ENCODE measurements around the gene PSD2. TPM values are rescaled to one million over a fixed set of nuclear protein-coding genes. Genes with fewer than 3 reads are reported as not detected.

Gene PSD2
- total RNA-seq, 1 experiment from 2014 or later: 0.79 TPM

GRCh38 chr5:139809331-139809810, 13.8 kb downstream of the PSD2 start:
- Histone ChIP-seq H3K9me2 (ENCODE audit: insufficient read depth) (no peaks in the 10 kb centered on the region), H4K20me1 (ENCODE audit: insufficient read depth) (no peaks in the 10 kb centered on the region), H3K27ac (ENCODE audit: low read depth, low read length) (no peak overlapping the region), H2AFZ (ENCODE audit: low read depth, low read length, poor library complexity, severe bottlenecking) (no peak overlapping the region), H3K4me3 (replicated peaks in 1 of 2; ENCODE audit: low read depth in 1 of 2, low read length in 2 of 2) (no peak overlapping the region), H3K79me2 (ENCODE audit: insufficient read depth, low read length) (no peaks in the 10 kb centered on the region), H3K36me3 (ENCODE audit: control insufficient read depth in 1 of 2, insufficient read depth in 2 of 2, low read length in 2 of 2) (no peaks in the 10 kb centered on the region), H3K4me1 (ENCODE audit: control insufficient read depth in 1 of 2, insufficient read depth in 2 of 2, low read length in 2 of 2) (no peaks in the 10 kb centered on the region), H3K4me2 (ENCODE audit: low read length) (no peak overlapping the region), H3K9me3 (ENCODE audit: control insufficient read depth in 1 of 2, insufficient read depth in 1 of 2, low read depth in 1 of 2, low read length in 2 of 2) (no peaks in the 10 kb centered on the region), H3K27me3 (ENCODE audit: insufficient read depth, low read length) (peaks cover 5% of the 10 kb centered on the region; the same call in 1 of the 2 replicates), H3K9ac (ENCODE audit: low read length) (no peak overlapping the region)
- ATAC-seq (no peak), DNase-seq (ENCODE audit: low read depth, low spot score) (no peak)
- ChIA-PET CTCF (no interaction called here), RAD21 (ENCODE audit: low non-redundant PET in 1 of 2, low total read pairs in 2 of 2, uncharacterized antibody in 2 of 2, unreplicated experiment in 2 of 2) (no interaction called here), POLR2A (no interaction called here)
- TF ChIP-seq POLR2AphosphoS5 (IDR thresholded peaks at IDR 0.05; ENCODE audit: low read depth, low read length) (no peak), MAX (IDR thresholded peaks at IDR 0.05) (no peak), CEBPB (IDR thresholded peaks at IDR 0.05; ENCODE audit: low read depth) (no peak), EZH2phosphoT487 (IDR thresholded peaks at IDR 0.05; ENCODE audit: borderline replicate concordance) (no peak), SRF (IDR thresholded peaks at IDR 0.05; ENCODE audit: low read depth) (no peak), ZFX (IDR thresholded peaks at IDR 0.05) (no peak), CTCF (IDR thresholded peaks at IDR 0.05 in 2 of 3, conservative IDR thresholded peaks at IDR 0.05 in 1 of 3; ENCODE audit: borderline replicate concordance in 1 of 3, insufficient read depth in 1 of 3, low read depth in 2 of 3, low read length in 2 of 3) (no peak), JUND (IDR thresholded peaks at IDR 0.05) (no peak), SIN3A (IDR thresholded peaks at IDR 0.05; ENCODE audit: low read depth) (no peak), TCF7L2 (IDR thresholded peaks at IDR 0.05; ENCODE audit: borderline replicate concordance, extremely low read depth, insufficient read depth, insufficient read length) (no peak), SP1 (IDR thresholded peaks at IDR 0.05; ENCODE audit: low read depth) (no peak), ZBTB33 (IDR thresholded peaks at IDR 0.05; ENCODE audit: extremely low read depth, insufficient replicate concordance, low read length) (no peak), CBX3 (IDR thresholded peaks at IDR 0.05; ENCODE audit: low read depth) (no peak), EZH2 (IDR thresholded peaks at IDR 0.05) (no peak), POLR2A (IDR thresholded peaks at IDR 0.05; ENCODE audit: borderline replicate concordance, extremely low read depth, insufficient read depth, insufficient read length) (no peak), EGR1 (IDR thresholded peaks at IDR 0.05; ENCODE audit: low read depth) (no peak), REST (IDR thresholded peaks at IDR 0.05; ENCODE audit: low read depth) (no peak), ELF1 (IDR thresholded peaks at IDR 0.05; ENCODE audit: borderline replicate concordance, low read depth) (no peak), YY1 (IDR thresholded peaks at IDR 0.05; ENCODE audit: extremely low read depth, insufficient replicate concordance, low read depth, low read length) (no peak), RAD21 (IDR thresholded peaks at IDR 0.05; ENCODE audit: low read depth) (no peak)
- intact Hi-C loops (cut with micrococcal nuclease): no loop called here
- no TSS peak for BruUV-seq (replicated peaks)
